Measurements from ENCODE around the gene KLF13.

Gene KLF13

DNA sequence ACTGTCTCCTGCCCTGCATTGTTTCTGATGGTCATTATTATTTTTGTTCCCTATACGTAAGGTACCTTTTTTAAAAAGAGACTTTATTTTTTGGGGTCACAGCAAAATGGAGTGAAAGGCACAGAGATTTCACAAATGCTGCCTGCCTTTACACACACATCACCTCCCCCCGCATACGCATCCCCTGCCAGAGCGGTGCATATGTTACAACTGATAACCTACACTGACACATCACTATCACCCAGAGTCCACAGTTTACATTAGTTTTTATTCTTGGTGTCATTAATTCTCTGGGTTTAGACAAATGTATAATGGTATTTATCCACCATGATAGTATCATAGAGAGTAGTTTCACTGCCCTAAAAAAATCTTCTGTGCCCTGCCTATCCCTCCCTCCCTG, 43.6 kb upstream of the KLF13 start:
- no peaks in the 10 kb centered on the region for H3K27me3 ChIP-seq (ENCODE audit: insufficient read depth, poor library complexity, severe bottlenecking)
- no peak for TF ChIP-seq POLR2AphosphoS5 (IDR thresholded peaks at IDR 0.05; ENCODE audit: low read depth)
- TF ChIP-seq SPI1 (IDR thresholded peaks at IDR 0.05; ENCODE audit: borderline replicate concordance, low read depth): no peak
- TF ChIP-seq, protein P1, sequence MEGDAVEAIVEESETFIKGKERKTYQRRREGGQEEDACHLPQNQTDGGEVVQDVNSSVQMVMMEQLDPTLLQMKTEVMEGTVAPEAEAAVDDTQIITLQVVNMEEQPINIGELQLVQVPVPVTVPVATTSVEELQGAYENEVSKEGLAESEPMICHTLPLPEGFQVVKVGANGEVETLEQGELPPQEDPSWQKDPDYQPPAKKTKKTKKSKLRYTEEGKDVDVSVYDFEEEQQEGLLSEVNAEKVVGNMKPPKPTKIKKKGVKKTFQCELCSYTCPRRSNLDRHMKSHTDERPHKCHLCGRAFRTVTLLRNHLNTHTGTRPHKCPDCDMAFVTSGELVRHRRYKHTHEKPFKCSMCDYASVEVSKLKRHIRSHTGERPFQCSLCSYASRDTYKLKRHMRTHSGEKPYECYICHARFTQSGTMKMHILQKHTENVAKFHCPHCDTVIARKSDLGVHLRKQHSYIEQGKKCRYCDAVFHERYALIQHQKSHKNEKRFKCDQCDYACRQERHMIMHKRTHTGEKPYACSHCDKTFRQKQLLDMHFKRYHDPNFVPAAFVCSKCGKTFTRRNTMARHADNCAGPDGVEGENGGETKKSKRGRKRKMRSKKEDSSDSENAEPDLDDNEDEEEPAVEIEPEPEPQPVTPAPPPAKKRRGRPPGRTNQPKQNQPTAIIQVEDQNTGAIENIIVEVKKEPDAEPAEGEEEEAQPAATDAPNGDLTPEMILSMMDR (IDR thresholded peaks at IDR 0.05; ENCODE audit: insufficient read depth, low read length): no peak
- TF ChIP-seq REST (IDR thresholded peaks at IDR 0.05; ENCODE audit: insufficient replicate concordance, low read depth): no peak
- no peak for TF ChIP-seq GABPA (IDR thresholded peaks at IDR 0.05; ENCODE audit: low read depth)
- no peak for DNase-seq (ENCODE audit: low read depth in 1 of 2, low spot score in 1 of 2)
- no peak overlapping the region for H3K4me3 ChIP-seq (replicated peaks; ENCODE audit: insufficient read depth, low read length)
- H3K27ac ChIP-seq (replicated peaks): no peak overlapping the region

DNA sequence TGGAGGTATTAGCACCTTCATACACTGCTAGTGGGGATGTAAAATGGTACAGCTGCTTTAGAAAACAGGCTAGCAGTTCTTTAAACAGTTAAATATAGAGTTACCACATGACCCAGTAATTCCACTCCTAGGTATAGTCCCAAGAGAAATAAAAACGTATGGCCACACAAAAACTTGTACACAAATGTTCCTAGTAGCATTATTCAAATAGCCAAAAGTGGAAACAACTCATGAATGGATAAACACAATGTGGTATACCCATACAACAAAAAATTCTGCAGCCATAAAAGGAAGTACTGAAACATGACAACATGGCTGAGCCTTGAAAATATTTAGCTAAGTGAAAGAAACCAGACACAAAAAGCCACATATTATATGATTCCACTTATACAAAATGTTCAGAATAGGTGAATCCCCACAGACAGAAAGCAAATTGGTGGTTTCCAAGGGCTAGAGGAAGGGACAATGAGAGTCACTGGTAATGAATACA, 40.8 kb upstream of the KLF13 start:
- H3K4me3 ChIP-seq (replicated peaks; ENCODE audit: insufficient read depth, low read length): no peak overlapping the region
- TF ChIP-seq REST (IDR thresholded peaks at IDR 0.05; ENCODE audit: insufficient replicate concordance, low read depth) (no peak), GABPA (IDR thresholded peaks at IDR 0.05; ENCODE audit: low read depth) (no peak), POLR2AphosphoS5 (IDR thresholded peaks at IDR 0.05; ENCODE audit: low read depth) (no peak)
- no peak for DNase-seq (ENCODE audit: low read depth in 1 of 2, low spot score in 1 of 2)
- H3K27me3 ChIP-seq (ENCODE audit: insufficient read depth, poor library complexity, severe bottlenecking): no peaks in the 10 kb centered on the region
- H3K27ac ChIP-seq (replicated peaks): no peak overlapping the region

DNA sequence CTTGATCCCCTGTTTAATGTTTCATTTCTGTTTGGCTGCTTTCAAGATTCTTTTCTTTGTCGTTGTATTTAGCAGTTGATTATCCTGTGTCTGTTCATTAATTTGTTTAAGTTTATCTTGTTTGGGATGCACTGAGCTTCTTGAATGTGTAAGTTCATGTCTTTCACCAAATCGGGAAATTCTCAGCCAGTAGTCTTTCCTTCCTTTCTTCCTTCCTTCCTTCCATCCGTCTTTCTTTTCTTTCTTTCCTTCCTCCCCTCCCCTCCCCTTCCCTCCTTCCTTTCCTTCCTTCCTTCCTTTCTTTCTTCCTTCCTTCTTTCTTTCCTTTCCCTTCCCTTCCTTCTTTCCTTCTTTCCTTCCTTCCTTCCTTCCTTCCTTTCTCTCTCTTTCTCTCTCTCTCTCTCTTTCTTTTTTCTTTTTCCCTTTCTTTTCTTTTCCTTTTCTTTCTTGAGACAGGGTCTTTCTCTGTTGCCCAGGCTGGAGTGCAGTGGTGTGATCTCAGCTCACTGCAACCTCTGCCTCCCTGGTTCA, 35.5 kb upstream of the KLF13 start:
- no peaks in the 10 kb centered on the region for H3K27me3 ChIP-seq (ENCODE audit: insufficient read depth, poor library complexity, severe bottlenecking)
- TF ChIP-seq SPI1 (IDR thresholded peaks at IDR 0.05; ENCODE audit: borderline replicate concordance, low read depth): no peak
- no peak for TF ChIP-seq POLR2AphosphoS5 (IDR thresholded peaks at IDR 0.05; ENCODE audit: low read depth)
- TF ChIP-seq, protein P1 (IDR thresholded peaks at IDR 0.05; ENCODE audit: insufficient read depth, low read length): no peak
- TF ChIP-seq REST (IDR thresholded peaks at IDR 0.05; ENCODE audit: insufficient replicate concordance, low read depth): no peak
- no peak for TF ChIP-seq GABPA (IDR thresholded peaks at IDR 0.05; ENCODE audit: low read depth)
- DNase-seq (ENCODE audit: low read depth in 1 of 2, low spot score in 1 of 2): no peak
- no peak overlapping the region for H3K27ac ChIP-seq (replicated peaks)
- H3K4me3 ChIP-seq (replicated peaks; ENCODE audit: insufficient read depth, low read length): no peak overlapping the region

Measured in HL-60 (cell line).